ENCODE data around the gene RELL2. TPM values are rescaled to one million over a fixed set of nuclear protein-coding genes. Genes with fewer than 3 reads are reported as not detected.

RELL2 gene
- total RNA-seq, 1 donor from 2014 or later = 5.6 TPM

DNA sequence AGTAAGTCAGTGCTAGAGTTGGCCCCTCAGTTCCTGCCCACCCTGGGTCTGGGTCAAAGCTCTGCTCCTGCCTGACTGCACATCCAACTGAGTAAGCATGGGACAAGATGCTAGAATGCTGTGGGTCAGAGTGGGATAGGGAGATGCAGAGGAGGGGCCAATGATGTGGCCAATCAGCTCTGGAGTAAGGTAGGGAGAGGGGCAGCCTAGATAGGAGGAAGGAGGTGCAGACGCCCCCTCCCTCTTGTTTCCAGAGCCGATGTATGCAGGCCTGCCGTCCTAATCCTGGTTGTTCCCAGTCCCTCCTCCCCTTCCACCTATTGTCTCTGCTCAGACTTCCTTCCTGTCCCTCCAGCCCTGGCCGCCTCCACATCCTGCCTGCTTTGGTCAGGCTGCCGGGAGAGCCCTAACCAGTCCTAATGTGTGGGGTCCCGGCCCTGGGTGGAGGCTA lies 44.0 kb downstream of the RELL2 start:
- Histone ChIP-seq H3K36me3 (no peaks in the 10 kb centered on the region), H3K9me3 (no peaks in the 10 kb centered on the region), H3K27ac (peak overlapping the region; percentile 76), H3K4me3 (peak overlapping the region; percentile 49), H3K4me1 (peaks cover 29% of the 10 kb centered on the region), H3K27me3 (no peaks in the 10 kb centered on the region)
- intact Hi-C loops (cut with DNase I) = no loop called here
- no peak for DNase-seq (ENCODE audit: extremely low spot score in 2 of 2)
- TF ChIP-seq POLR2A (IDR thresholded peaks at IDR 0.05) (no peak), POLR2AphosphoS5 (IDR thresholded peaks at IDR 0.05; ENCODE audit: insufficient read depth in 1 of 2, low read depth in 1 of 2) (peak in 1 of 2 donors; percentile 37)

DNA sequence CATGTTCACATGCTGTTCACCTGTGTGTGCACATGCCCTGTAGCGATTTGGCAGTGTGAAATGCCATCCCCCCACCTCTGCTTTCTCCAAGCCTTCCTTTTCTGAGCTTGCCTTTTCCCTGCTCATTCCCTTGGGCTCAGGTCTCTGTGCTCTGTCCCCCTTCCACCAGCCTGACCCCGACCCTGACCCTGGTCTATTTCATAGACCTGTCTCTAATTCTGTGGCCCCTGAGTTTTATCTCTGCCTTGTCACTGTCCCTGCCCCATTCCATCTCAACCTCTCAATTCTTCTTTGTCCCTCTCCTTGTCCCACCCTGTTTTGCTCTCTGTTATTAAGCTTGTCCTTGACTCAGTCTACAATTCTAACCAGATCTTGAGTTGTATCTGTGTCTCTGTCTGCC lies 44.5 kb downstream of the RELL2 start:
- DNase-seq (ENCODE audit: extremely low spot score in 2 of 2) = no peak
- intact Hi-C loops (cut with DNase I) = no loop called here
- no peaks in the 10 kb centered on the region for H3K9me3 ChIP-seq
- H3K4me3 ChIP-seq = peak overlapping the region; percentile 49
- no peaks in the 10 kb centered on the region for H3K27me3 ChIP-seq
- H3K27ac ChIP-seq = peak overlapping the region; percentile 76
- TF ChIP-seq POLR2A (IDR thresholded peaks at IDR 0.05) (no peak), POLR2AphosphoS5 (IDR thresholded peaks at IDR 0.05; ENCODE audit: insufficient read depth in 1 of 2, low read depth in 1 of 2) (no peak)
- TF ChIP-seq, protein P1, sequence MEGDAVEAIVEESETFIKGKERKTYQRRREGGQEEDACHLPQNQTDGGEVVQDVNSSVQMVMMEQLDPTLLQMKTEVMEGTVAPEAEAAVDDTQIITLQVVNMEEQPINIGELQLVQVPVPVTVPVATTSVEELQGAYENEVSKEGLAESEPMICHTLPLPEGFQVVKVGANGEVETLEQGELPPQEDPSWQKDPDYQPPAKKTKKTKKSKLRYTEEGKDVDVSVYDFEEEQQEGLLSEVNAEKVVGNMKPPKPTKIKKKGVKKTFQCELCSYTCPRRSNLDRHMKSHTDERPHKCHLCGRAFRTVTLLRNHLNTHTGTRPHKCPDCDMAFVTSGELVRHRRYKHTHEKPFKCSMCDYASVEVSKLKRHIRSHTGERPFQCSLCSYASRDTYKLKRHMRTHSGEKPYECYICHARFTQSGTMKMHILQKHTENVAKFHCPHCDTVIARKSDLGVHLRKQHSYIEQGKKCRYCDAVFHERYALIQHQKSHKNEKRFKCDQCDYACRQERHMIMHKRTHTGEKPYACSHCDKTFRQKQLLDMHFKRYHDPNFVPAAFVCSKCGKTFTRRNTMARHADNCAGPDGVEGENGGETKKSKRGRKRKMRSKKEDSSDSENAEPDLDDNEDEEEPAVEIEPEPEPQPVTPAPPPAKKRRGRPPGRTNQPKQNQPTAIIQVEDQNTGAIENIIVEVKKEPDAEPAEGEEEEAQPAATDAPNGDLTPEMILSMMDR (IDR thresholded peaks at IDR 0.05) = no peak
- no peaks in the 10 kb centered on the region for H3K36me3 ChIP-seq
- H3K4me1 ChIP-seq = peaks cover 29% of the 10 kb centered on the region

DNA sequence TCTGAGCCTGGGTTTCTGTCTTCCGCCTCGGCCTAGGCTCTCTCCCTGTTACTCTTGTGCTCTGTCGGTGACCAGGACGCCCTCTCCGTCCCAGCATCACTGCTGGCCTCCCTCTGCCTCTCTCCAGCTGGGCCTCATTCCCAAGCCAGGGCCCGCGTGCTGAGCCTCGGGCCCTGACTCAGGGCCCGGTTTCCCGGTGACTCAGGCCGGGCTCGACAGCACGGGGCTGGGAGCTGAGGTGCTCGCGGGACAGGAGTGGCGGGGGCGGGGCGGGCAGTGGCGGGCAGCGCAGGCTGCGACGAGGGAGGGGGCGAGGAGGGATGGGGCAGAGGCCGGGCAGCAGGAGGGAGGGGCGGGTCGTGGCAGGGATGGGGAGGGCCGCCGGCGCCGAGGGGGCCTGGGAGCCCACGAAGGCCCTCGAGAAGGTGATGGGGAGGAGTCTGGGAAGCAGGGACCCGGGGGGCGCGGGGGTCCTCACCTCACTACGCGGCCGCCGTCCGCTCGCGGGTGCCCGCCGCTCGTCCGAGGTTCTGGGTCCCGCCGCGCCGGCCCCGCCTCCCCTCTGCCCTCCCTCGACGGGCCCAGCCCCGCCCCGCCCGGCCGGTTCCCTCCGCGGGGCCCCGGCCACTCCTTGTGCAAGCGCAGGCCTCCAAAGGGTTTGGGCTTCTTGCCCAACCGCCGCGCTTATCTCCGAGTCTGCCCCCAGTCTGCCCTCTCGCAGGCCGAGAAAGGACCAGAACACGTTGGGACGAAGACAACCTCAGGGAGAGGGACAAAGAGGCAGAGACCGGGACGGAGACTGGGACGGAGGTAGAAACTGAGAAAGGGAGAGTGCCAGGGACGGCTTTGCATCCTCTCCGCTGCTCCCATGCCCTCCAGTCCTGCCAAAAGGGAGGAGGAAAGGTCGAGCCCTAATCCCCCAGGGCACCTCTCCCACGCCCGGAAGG lies 45.2 kb downstream of the RELL2 start, which contains the start of gene ARAP3:
Gene ARAP3 (minus strand): TSS at position 536 of the 947 bp plus-strand sequence. CDS start 1,744 bp downstream, outside the sequence.
- Histone ChIP-seq H3K27me3 (no peaks in the 10 kb centered on the region), H3K27ac (peak within 1 kb of the TSS; percentile 76), H3K4me3 (peak within 1 kb of the TSS; percentile 49), H3K4me1 (peaks cover 29% of the 10 kb centered on the region), H3K36me3 (no peaks in the 10 kb centered on the region), H3K9me3 (no peaks in the 10 kb centered on the region)
- DNase-seq (ENCODE audit: extremely low spot score in 2 of 2) = no peak
- intact Hi-C loops (cut with DNase I) = no loop called here
- TF ChIP-seq POLR2A (IDR thresholded peaks at IDR 0.05) (no peak), POLR2AphosphoS5 (IDR thresholded peaks at IDR 0.05; ENCODE audit: insufficient read depth in 1 of 2, low read depth in 1 of 2) (peak in 1 of 2 donors; percentile 53)
- TF ChIP-seq, protein P1 (IDR thresholded peaks at IDR 0.05) = no peak

DNA sequence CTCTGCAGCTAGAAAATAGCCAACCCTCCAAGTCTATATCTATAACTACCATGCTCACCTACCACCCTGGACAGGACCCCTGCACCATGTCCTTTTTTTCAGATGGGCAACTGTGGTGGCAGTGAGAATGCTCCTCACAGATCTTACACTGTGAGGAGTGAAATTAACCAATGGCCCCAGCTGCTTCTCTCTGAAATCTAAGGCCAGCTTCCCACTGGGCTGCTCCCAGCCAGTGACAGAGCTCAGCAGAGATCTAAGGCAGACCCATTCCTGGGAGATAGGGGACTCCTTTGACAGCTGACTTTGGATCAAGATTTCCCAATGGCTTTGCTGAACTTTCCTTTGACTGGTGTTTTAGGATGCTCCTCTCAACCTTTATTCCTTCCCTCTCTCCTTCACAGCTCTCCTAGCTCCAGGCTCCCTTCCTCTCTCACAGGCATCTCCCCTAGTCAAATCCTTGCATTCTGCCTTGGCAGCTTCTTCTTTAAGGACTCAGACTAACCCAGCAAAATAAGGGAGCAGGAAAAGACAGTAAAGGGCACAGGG lies 46.9 kb downstream of the RELL2 start:
- Histone ChIP-seq H3K36me3 (no peaks in the 10 kb centered on the region), H3K27ac (no peak overlapping the region), H3K27me3 (no peaks in the 10 kb centered on the region), H3K9me3 (no peaks in the 10 kb centered on the region), H3K4me1 (peaks cover 29% of the 10 kb centered on the region), H3K4me3 (no peak overlapping the region)
- DNase-seq (ENCODE audit: extremely low spot score in 2 of 2) = no peak
- no peak for TF ChIP-seq POLR2AphosphoS5 (IDR thresholded peaks at IDR 0.05; ENCODE audit: insufficient read depth in 1 of 2, low read depth in 1 of 2)
- no peak for TF ChIP-seq POLR2A (IDR thresholded peaks at IDR 0.05)
- TF ChIP-seq, protein P1 (IDR thresholded peaks at IDR 0.05) = no peak
- intact Hi-C loops (cut with DNase I) = no loop called here

DNA sequence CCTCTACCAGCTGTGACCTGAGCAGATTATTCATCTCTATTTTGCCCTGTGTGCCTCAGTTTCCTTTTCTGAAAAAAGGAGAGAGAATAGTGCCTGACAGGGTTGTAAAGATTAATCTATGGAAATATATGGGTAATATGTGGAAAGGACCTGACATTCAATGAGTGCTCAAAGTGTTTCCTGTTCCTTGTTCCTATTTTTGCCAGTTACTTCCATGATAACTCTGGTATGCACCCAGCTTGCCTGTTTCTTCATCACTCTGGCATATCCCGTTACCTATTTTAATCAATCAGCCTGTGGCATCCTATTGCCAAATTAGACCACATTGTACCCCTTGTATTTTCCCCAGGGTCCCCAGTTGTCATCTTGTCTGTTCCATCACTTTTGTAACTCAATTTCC lies 48.8 kb downstream of the RELL2 start:
- Histone ChIP-seq H3K4me3 (no peak overlapping the region), H3K27me3 (no peaks in the 10 kb centered on the region), H3K9me3 (no peaks in the 10 kb centered on the region), H3K4me1 (peaks cover 21% of the 10 kb centered on the region), H3K27ac (no peak overlapping the region), H3K36me3 (no peaks in the 10 kb centered on the region)
- DNase-seq (ENCODE audit: extremely low spot score in 2 of 2) = no peak
- TF ChIP-seq POLR2AphosphoS5 (IDR thresholded peaks at IDR 0.05; ENCODE audit: insufficient read depth in 1 of 2, low read depth in 1 of 2) = no peak
- TF ChIP-seq, protein P1 (IDR thresholded peaks at IDR 0.05) = no peak
- TF ChIP-seq POLR2A (IDR thresholded peaks at IDR 0.05) = no peak
- intact Hi-C loops (cut with DNase I) = no loop called here

All from vagina (tissue), 2 donors.